Heart right ventricle (tissue), 16 donors: ENCODE measurements around the gene VDAC2. TPM values are rescaled to one million over a fixed set of nuclear protein-coding genes. Genes with fewer than 3 reads are reported as not detected.

ENCODE experiments used
- ATAC-seq, 8 donors: fragments of 200-7000 bp; cut with Tn5 transposase; one replicate each; pipeline ENCODE4 v1.9.1; 2020; ENCODE audit warnings: mild to moderate bottlenecking in 8 of 8, moderate library complexity in 8 of 8, moderate number of reproducible peaks in 1 of 8
- DNase-seq, 2 donors: peaks; one replicate each; pipeline ENCODE4 v3.0.0-alpha.2; 2020
- H3K27ac ChIP-seq, 10 donors: fragments of 200-600 bp; sonication (generic) in 2 of 10; one replicate each; pipeline versions ENCODE4 v1.5.0 to v1.8.0; 2020 to 2022; ENCODE audit warnings: mild to moderate bottlenecking in 3 of 10
- H3K27me3 ChIP-seq, 7 donors: fragments of 200-600 bp; one replicate each; pipeline ENCODE4 v1.8.0; 2021 to 2022; ENCODE audit warnings: mild to moderate bottlenecking in 2 of 7
- H3K36me3 ChIP-seq, 9 donors: fragments of 200-600 bp; sonication (generic) in 1 of 9; one replicate each; pipeline versions ENCODE4 v1.5.0 to v1.8.0; 2020 to 2022; ENCODE audit warnings: mild to moderate bottlenecking in 2 of 9
- H3K4me1 ChIP-seq, 9 donors: fragments of 200-600 bp; sonication (generic) in 1 of 9; one replicate each; pipeline versions ENCODE4 v1.5.0 to v1.8.0; 2020 to 2022; ENCODE audit warnings: mild to moderate bottlenecking in 4 of 9
- H3K4me3 ChIP-seq, 10 donors: fragments of 200-600 bp; sonication (generic) in 2 of 10; one replicate each; pipeline versions ENCODE4 v1.5.0 to v1.8.0; 2020 to 2022; ENCODE audit warnings: mild to moderate bottlenecking in 7 of 10, moderate library complexity in 2 of 10
- H3K9me3 ChIP-seq, 11 donors: fragments of 200-600 bp in 10 of 11; sonication (generic) in 2 of 11; one replicate each; pipeline versions ENCODE4 v1.5.0 to v1.8.0; 2013 to 2022; ENCODE audit warnings: mild to moderate bottlenecking in 2 of 11, control low read depth in 1 of 11, moderate library complexity in 1 of 11
- WGBS, 2 donors: extraction: QIAGEN DNeasy Blood & Tissue Kit; methylation state at CpG; one replicate each; pipeline ENCODE4 v1.1.7; 2013; ENCODE audit warnings: inconsistent platforms in 1 of 2; 5-methylcytosine and 5-hydroxymethylcytosine counted together
- intact Hi-C, 10 donors: fragments of 100-400 bp; cut with DNase I; formaldehyde crosslinking; loops; one replicate each; pipeline versions ENCODE4 v1.11.1 to v1.14.2; 2022
- polyA plus RNA-seq, 2 donors: library from polyadenylated mRNA; stranded (reverse); fragments of 200-250 nt; gene quantifications; one replicate each; pipeline ENCODE4 v1.2.3, GENCODE V29; 2013
- total RNA-seq, 10 donors: library from RNA; stranded (reverse); fragmentation: NEBNext Ultra II Directional in 3 of 10; extraction: Animal tissue kit (Norgen Biotek cat#: 25700) in 3 of 10; gene quantifications; one replicate each; pipeline versions ENCODE4 v1.2.1 to v1.2.4, GENCODE V29; 2021 to 2023
- TF ChIP-seq, protein P1 (sequence below), 9 donors: fragments of 200-600 bp; sonication (generic) in 2 of 9; IDR thresholded peaks; one replicate each; pipeline versions ENCODE4 v1.5.0 to v1.8.0; 2021 to 2022; ENCODE audit warnings: antibody characterized with exemption in 9 of 9, mild to moderate bottlenecking in 5 of 9, moderate library complexity in 1 of 9
- donor health status: Arrhythmogenic right ventricular cardiomyopathy.
- donor health status: ischemic (EF 13 %, LVEDD 7.1; RV severe dilation, severe dysfunction).
- donor health status: healthy with polysubstance abuse.
- donor health status: DM: no; HTN: yes; CAD: no.
- donor health status: DM: no; HTN: no; CAD: no.
- donor health status: ischemic (EF 25% LVEDD 6.9; RV normal size, moderate dysfunction).
- donor health status: ischemic (EF 25% LVEDD 5.7; RV mildly dilated, moderate dysfunction).
- donor health status: healthy.
- donor health status: DM: yes; HTN: yes; CAD: no.
- donor health status: Ischemic cardiomyopathy.
- donor health status: ischemic (EF 35%, LVEDD 5.7; RV mildly dilated, moderate dysfunction).
- donor health status: nonischemic (EF 11% LVEDD 7.7; RV severe dilation, severe dysfunction).
- donor health status: DM: yes; HTN: yes; CAD: no.
- donor health status: PGD.
- donor health status: ischemic (EF 29% LVEDD 5.4; RV normal size, mild dysfunction).
- donor health status: nonischemic (EF 23%, LVEDD 6.1; RV moderate dilation, normal function).

Gene VDAC2
- total and polyA plus RNA-seq, 12 donors, result 193 to 606 (median 484) TPM

DNA sequence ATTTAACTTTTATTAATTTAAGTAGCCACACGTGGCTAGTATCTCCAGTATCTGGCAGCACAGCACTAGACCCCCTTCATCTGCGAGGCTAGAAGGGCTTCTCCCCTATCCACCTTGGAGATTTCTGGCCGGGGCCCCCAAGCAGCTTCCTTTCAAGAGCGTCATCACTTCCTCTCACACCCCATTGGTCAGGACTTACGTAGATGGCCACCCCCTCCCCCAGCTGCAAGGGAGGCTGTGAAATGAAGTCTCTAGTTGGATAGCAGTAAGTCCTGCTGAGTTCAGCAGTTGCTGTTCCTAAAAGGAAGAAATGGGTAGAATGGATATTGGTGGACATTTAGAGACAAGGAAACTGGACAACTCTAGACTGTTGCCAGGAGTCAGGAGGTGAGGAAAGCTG, 59.0 kb downstream of the VDAC2 start:
- intact Hi-C loops, result no loop called here
- 82 to 85% methylated on average over 5 of the region's 5 CpGs for whole genome bisulfite sequencing, 2 donors
- ATAC-seq (no peak), DNase-seq (no peak)
- Histone ChIP-seq H3K9me3 (no peaks in the 10 kb centered on the region), H3K27me3 (no peaks in the 10 kb centered on the region), H3K27ac (no peak overlapping the region), H3K4me1 (peaks cover 0 to 6% (median 0%) of the 10 kb centered on the region in 9 donors), H3K4me3 (no peak overlapping the region), H3K36me3 (no peaks in the 10 kb centered on the region)
- TF ChIP-seq, protein P1, sequence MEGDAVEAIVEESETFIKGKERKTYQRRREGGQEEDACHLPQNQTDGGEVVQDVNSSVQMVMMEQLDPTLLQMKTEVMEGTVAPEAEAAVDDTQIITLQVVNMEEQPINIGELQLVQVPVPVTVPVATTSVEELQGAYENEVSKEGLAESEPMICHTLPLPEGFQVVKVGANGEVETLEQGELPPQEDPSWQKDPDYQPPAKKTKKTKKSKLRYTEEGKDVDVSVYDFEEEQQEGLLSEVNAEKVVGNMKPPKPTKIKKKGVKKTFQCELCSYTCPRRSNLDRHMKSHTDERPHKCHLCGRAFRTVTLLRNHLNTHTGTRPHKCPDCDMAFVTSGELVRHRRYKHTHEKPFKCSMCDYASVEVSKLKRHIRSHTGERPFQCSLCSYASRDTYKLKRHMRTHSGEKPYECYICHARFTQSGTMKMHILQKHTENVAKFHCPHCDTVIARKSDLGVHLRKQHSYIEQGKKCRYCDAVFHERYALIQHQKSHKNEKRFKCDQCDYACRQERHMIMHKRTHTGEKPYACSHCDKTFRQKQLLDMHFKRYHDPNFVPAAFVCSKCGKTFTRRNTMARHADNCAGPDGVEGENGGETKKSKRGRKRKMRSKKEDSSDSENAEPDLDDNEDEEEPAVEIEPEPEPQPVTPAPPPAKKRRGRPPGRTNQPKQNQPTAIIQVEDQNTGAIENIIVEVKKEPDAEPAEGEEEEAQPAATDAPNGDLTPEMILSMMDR (IDR thresholded peaks at IDR 0.05), result no peak

DNA sequence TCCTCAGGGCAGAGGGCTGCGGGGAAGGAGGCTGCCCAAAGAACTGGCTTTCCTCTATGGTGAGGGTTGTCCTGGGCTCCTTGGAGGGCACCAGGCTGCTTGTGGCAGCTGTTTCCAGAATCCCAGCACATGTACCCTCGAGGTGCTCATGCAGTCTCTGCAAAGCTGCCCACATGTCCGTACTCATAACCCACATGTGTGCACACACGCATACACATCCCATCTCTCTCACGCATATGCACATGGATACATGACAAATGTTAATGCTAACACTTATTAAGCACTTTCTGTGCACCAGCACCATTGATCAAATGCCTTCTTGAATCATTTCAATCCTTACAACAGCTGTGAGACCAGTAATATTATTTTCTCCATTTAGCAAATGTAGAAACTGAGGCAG, 61.5 kb downstream of the VDAC2 start:
- intact Hi-C loops, result no loop called here
- H3K9me3 ChIP-seq, result no peaks in the 10 kb centered on the region
- no peaks in the 10 kb centered on the region for H3K36me3 ChIP-seq
- TF ChIP-seq, protein P1 (IDR thresholded peaks at IDR 0.05), result no peak
- H3K4me1 ChIP-seq, result peaks cover 0 to 8% (median 0%) of the 10 kb centered on the region in 9 donors
- no peak overlapping the region for H3K27ac ChIP-seq
- peaks cover 0 to 8% (median 0%) of the 10 kb centered on the region in 7 donors for H3K27me3 ChIP-seq
- ATAC-seq (no peak), DNase-seq (no peak)
- WGBS, 2 donors, result 95% methylated on average over 5 of the region's 5 CpGs
- no peak overlapping the region for H3K4me3 ChIP-seq

DNA sequence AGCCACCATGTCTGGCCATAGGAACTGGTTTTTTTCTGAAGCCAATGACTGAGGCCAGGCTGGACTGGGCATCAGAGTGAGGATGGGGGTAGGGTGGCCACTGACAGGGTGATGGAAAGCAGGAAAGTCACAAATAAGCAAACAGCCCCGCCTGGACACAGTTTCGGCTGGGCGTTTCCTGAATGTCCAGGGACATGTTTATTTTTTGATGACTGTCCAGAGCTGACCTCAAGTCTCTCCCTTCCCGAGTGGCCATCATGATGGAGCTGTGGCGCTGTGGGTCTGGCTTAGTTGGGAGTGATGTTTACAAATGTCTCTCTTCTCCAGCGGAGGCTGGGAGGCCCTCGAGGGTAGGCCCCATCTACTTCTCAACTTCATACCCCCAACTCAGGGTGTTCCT, 62.3 kb downstream of the VDAC2 start:
- no peaks in the 10 kb centered on the region for H3K9me3 ChIP-seq
- H3K27ac ChIP-seq, result no peak overlapping the region
- TF ChIP-seq, protein P1 (IDR thresholded peaks at IDR 0.05), result no peak
- intact Hi-C loops, result no loop called here
- H3K36me3 ChIP-seq, result no peaks in the 10 kb centered on the region
- ATAC-seq (peak in 5 of 8 donors; percentile 17 to 49 (median 33)), DNase-seq (no peak)
- WGBS, 2 donors, result 26 to 31% methylated on average over 7 of the region's 7 CpGs
- H3K4me3 ChIP-seq, result no peak overlapping the region
- H3K4me1 ChIP-seq, result peaks cover 0 to 8% (median 0%) of the 10 kb centered on the region in 9 donors
- H3K27me3 ChIP-seq, result peaks cover 0 to 8% (median 0%) of the 10 kb centered on the region in 7 donors

DNA sequence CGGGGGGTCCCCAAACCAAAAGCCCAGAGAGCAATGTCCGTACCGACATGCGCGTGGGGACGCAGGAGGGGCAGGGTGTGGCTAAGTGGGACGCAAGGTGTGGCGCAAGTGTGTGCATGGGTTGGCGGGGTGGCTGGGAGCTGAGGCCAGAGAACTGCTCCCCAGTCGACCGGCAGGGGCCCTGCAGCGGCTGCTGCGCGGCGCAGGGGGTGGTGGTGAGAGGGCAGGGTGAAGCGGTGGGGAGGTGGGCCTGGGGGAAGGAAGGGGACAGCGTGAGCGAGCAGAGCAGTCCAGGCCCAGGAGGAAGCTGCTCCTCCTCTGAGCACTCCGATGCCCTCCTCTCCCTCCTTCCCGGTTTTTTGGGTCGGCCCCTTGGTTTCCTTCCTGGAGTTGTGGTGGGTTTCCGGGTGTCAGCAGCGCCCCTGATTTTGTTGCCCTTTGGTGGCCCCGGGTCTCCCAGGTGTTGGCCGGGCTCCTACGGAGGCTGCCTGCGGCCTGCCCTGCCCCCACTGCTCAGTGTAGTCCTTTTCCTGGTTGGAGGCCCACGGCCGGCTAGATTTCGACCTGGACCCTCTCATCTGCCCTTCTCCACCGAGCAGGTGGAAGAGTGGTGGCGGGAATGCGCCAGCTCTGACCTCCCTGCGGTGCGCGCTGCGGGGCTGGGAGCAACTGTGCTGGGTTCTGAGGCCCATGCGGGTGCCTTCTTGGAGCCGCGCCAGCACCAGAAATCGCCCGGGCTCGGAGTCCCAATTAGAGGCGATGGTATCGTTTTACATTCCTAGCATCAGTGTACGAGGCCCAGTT, 65.7 kb downstream of the VDAC2 start:
- DNase-seq (peak in 1 of 2 donors; percentile 30), ATAC-seq (peak; percentile 14 to 64 (median 46))
- Histone ChIP-seq H3K27me3 (peaks cover 0 to 8% (median 0%) of the 10 kb centered on the region in 7 donors), H3K9me3 (no peaks in the 10 kb centered on the region), H3K27ac (no peak overlapping the region), H3K36me3 (no peaks in the 10 kb centered on the region), H3K4me3 (peak overlapping the region in 9 of 10 donors; percentile 6 to 40 (median 21)), H3K4me1 (peaks cover 0 to 8% (median 0%) of the 10 kb centered on the region in 9 donors)
- 46 to 51% methylated on average over 46 of the region's 46 CpGs for WGBS, 2 donors
- TF ChIP-seq, protein P1 (IDR thresholded peaks at IDR 0.05), result no peak
- intact Hi-C loops, result no loop called here
